Femur (tissue), 1 donor: ENCODE data around the gene UBAC1.
"Not testable (repeated sequence)": the region's sequence is repeated elsewhere in the genome, so short reads cannot be mapped to it uniquely, and the experiment has no call there.

Source experiments
- DNase-seq: peaks from one replicate; pipeline ENCODE4 v3.0.0-alpha.2; 2017

UBAC1 gene

DNA sequence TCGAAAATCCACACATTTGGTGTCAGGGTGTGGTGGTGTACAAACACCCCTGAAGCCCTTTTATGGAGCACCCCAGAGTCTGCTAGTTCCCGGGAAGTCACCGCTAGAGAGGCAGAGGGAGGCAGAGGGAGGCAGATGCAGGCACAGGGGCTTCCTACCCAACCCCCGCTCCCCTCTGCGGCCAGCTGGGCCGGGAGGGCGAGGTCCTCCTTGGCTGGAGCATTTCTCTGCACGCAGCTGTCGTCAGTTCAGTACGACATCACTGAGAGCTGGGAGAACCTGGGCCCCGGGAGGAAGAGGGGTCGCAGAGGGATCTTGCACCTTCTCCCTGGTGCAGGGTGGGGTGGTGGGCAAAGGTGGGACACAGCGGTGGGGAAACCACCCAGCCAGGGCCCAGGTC lies 15.8 kb upstream of the UBAC1 start:
- peak; percentile 65 for DNase-seq

DNA sequence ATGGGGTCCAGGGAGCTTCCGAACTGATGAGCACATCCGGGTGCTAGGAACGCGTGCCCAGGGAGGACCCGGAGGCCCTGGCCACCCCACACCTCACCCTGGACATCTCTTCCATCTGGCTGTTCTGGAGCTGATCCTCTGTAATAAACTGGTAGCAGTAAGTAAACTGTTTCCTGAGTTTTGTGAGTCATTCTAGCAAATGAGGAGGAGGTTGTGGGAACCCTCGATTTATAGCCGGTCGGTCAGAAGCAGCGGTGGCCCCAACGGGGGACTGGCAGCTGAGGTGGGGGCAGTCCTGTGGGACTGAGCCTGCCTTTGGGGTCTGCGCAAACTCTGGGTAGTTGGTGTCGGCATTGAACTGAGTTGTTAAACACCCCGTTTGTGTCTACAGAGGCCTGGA lies 15.4 kb upstream of the UBAC1 start:
- DNase-seq: no peak

DNA sequence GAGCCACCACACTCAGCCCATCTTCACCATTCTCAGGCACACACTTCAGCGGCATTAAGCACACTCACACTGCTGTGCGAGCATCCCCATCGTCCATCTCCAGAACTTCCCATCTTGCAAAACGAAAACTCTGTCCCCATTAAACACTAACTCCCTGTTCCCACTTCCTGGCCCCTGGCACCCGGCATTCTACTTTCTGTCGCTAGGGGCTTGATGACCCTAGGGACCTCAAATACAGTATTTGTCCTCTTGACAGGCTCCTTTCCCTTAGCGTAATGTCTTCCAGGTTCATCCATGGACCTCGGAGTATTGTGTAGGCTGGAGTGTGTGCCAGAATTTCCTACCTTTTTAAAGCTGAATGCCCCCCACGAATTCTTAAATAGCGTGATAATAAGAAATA lies 14.7 kb upstream of the UBAC1 start:
- DNase-seq: no peak

- no peak for DNase-seq
These were observed 13.0 kb upstream of the UBAC1 start for GRCh38 chr9:135974220-135974573.

DNA sequence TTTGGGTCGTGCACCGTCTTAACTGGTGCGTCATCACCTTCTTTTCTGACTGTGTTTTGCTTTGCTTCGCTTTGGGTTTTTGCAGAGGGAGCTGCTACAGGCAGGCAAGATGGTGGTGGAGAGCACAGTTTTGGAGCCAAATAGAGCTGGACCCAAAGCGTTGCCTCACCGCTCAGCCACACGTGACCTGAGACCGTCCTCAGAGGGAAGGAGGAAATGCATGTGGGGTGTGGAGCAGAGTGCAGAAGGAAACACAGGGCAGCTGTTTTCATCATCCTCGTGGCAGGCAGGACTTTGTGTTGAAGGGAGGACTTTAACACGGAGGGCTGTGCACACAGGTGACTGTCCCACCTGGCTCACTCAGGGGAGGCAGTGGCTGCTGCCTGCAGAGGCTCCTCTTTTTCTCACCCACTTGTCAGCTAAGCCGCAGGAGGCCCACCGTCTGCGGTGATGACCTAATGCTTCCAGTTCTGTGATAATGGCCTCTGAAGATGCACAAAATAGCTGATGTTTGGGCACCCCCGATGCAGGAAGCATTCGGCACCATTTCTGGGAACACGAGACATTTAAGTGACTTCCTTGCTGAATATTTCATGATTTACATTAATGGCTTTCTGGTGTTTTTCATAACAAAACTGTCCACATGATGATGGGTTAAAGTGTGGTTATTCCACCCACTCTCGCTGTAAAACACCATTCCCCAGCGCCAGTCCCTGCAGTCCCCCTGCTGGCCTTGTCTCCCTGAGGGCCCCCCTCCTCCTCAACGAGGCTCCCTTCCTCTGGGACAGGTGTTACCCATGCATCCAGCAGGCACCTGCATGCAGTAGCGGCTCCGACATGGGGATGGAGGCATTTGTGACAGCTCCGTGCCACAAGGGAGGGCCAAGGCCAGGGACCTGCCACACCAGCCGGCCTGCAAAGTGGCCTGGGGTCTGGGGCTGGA lies 12.4 kb upstream of the UBAC1 start:
- no peak for DNase-seq

DNA sequence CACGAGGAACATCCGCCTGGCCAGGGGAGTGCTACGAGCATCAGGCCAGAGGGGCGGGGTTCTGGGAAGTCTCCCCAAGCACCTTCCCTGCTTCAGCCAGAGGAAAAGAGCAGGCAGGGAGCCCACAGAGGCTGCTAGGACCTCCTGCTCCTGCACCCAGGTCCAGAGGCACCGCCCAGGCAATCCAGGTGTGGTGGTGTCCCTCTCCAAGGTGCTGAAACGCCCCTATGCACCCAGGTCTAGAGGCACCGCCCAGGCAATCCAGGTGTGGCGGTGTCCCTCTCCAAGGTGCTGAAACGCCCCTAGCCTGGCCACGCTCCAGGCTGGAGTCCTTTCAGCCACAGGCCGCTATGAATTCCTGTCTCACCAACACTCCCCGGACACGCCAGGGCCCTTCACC lies 10.7 kb upstream of the UBAC1 start:
- no peak for DNase-seq

- no peak for DNase-seq
These were observed 10.1 kb upstream of the UBAC1 start for GRCh38 chr9:135971111-135971766.

DNA sequence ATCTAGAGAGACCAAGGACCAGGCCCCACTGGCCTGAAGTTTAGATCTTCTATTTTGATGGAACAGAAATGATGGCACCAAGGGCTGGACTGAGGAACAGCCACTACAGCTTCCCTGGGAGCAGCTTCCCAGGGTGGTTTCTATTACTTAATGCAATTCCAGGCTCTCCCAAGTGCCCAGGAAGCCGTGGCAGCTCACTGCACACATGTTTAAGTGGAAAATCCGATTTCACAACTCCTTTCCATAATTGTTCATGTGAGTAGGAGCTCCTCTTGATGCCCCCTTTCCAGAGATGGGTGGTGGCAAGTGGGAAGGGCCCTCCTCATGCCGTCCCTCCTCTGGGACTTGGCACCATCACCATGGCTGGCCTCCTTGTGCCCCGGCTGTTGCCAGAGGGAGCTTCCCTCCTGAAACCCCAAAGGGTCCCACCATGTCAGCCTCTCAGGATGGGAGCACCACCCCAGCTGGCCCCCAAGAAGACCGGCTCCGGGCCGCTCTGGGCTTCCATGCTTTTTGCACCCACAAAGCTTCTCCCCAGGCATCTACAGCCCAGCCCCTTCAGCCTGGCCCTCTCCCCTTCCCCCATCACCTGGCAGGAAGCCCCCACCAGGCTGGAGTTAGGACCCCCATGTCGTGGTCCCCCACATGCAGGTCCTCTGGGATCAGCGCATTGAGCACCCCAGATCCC lies 9.1 kb upstream of the UBAC1 start:
- no peak for DNase-seq

GRCh38 chr9:135969064-135969683 lies 8.0 kb upstream of the UBAC1 start:
- no peak for DNase-seq

GRCh38 chr9:135968601-135969000 lies 7.4 kb upstream of the UBAC1 start:
- DNase-seq: no peak

GRCh38 chr9:135968083-135968476 lies 6.9 kb upstream of the UBAC1 start:
- DNase-seq: no peak

DNA sequence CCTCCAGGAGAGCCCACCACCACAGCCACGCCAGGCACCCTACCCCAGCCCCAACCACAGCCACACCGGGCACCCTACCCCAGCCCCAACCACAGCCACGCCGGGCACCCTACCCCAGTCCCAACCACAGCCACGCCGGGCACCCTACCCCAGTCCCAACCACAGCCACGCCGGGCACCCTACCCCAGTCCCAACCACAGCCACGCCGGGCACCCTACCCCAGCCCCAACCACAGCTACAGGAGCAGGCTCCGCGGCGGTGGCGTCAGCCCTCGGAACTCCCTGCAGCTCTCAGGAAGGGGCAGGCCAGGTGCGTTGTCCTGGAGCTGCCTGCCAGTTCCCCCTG lies 5.7 kb upstream of the UBAC1 start:
- DNase-seq: not testable (repeated sequence)

GRCh38 chr9:135965124-135965756 lies 4.1 kb upstream of the UBAC1 start:
- DNase-seq: no peak

GRCh38 chr9:135963938-135964337 lies 2.8 kb upstream of the UBAC1 start:
- no peak for DNase-seq

DNA sequence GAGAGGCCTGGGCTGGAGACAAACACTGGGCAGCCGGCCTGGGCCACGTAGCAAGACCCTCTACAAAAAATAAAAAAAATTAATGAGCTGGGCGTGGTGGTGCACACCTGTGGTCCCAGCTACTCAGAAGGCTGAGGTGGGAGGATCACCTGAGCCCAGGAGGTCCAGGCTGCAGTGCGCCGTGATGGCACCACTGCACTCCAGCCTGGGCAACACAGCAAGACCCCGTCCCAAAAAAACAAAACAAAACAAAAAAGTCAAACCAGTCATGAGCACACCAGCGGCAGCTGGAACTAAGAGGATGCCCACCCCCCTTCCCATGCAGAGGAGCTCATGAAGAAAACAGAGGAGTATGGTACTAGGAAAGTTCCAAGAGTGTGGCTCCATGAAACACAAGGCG lies 2.2 kb upstream of the UBAC1 start:
- DNase-seq: no peak

DNA sequence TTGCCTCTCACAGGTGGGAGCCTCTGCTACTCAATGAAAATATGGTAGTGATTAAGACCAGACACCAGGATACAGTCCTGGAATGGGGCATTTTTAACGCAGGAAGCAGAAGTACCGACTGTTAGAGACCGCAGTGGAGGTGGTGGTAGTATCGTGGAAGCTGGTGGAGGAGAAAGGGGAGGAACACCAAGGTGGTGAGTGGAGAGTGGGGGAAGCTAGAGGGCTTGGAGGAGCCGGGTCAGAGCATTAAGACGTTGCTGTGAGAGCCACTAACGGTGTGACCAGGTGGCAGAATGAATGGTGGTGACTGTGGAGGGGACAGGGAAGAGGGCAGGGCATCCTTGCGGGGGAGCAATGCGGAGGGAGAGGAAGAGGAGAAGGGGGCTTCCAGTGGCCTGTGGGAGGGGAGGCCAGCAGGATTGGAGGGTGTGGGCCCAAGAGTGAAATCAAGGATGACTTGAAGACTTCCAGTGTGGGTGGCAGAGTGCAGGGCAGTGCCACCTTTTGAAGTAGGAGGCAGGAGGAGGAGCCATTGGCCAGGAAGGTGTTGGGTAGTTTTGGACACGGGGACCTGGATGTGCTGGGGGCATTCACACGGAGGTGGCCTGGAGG lies 1.6 kb upstream of the UBAC1 start:
- DNase-seq: no peak

DNA sequence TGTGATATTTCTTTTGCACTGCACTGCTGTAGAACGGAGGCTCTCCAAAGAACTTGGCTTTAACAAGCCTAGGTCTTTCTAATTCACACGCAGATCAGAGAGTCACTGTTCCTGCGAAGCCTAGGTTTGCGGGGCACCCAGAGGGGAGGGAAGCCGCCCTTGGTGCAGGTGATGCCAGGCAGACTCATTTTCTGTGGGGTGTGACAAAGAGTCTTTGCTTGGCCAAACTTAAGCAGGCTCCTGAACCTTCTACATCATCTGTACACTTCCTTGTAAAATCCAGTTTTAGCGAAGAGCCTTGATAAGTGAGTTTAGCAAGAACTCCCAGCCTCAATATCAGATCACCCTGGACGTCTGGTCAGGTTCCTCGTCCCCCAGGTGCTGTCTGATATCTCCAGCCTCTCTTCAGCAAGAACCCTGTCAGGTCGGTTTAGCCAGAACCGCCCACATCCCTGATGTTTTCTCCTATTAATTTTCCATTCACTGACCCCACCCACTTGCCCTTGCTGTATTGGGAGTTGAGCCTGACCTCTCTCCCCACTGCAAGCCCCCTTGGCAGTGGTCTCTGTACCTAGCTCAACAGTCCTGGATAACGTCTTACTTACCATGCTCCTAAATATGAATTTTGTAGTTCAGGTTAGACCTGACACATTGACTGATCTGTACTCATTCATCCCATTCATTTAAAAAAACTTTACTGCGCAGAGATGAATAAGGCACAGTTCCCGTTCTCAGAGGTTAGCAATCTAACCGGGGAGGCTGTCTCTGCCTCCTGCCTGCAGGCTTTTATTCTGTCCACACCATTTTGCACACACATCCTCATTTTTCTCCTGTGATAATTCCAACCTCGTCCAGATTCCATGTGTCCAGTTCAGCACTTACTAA lies 880 bp upstream of the UBAC1 start:
- no peak for DNase-seq

GRCh38 chr9:135960411-135961276 lies 529 bp downstream of the UBAC1 start:
- no peak for DNase-seq

DNA sequence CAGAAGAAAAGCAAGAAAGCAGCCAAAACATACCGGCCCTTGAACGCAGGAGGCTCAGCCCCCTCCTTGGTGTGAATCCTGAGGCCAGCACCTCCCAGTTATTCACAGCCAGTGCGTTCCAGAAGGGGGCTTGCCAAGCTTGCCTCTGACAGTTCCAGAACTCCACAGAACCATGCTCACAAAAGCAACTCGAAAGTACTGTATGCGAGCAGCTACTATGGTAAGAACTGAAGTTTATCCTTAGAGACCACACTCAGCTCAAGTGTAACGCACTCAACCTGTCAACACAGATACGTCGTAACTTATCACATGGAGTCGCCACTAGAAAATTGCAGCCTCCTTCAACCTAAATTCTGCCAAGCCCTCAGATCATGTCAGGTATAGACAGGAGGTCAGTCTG lies 1.4 kb downstream of the UBAC1 start:
- DNase-seq: no peak

DNA sequence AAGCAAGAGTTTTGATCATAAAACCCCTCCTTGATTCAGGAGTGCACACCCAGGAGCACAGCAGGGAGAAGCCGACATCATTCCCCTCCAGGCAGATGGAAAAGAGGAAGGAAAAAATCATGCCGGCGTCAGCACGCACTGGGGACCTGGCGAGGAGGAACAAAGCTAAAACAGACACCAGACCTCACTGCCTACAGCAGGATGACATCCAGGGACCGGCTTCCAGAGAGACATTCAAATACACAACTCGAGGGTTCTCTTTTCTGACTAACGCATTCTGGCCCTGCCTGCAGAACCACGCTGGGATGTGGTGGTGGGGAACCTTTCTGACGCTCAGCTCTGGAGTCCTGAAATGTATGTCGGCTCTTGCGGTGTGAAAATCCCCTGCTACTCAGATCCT lies 2.7 kb downstream of the UBAC1 start:
- no peak for DNase-seq

DNA sequence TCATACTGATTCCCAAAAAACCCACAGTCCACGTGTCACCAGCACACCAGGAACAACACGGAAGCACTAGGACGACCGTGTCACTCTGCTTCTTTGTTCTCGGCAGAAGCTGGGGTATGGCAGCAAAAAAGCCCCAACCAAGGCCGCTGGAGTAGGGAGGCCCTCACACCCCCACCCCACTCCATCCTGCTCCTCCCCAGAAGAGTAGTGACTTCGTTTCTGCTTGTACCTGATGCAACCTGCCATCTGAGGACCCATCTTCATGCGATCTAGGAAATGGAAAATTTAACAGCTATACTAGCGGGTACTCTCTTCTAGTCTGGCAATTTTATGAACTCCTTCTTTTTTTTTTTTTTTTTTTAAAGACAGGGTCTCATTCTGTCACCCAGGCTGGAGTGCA lies 3.7 kb downstream of the UBAC1 start:
- DNase-seq: no peak
